Sciatic nerve (tissue), 1 donor: Measurements from ENCODE around the gene PSMA2. TPM values are rescaled to one million over a fixed set of nuclear protein-coding genes. Genes with fewer than 3 reads are reported as not detected.

ENCODE experiments used
- total RNA-seq: library from RNA; stranded (reverse); fragmentation: NEBNext Ultra II Directional; extraction: Animal tissue kit (Norgen Biotek cat#: 25700); gene quantifications from one replicate; pipeline ENCODE4 v1.2.1, GENCODE V29; 2021
- donor health status: DM: no; HTN: no; CAD: no.

The PSMA2 gene
- total RNA-seq, 1 donor from 2014 or later = 48.4 TPM

Other genes starting within 250 kb of the PSMA2 start
- 10.1 TPM for gene C7orf25, start 20.1 kb downstream of the PSMA2 start, total RNA-seq
- gene MRPL32, start 202 bp upstream of the PSMA2 start, total RNA-seq = 45.3 TPM
- 4.8 TPM for gene HECW1, start 180.5 kb upstream of the PSMA2 start, total RNA-seq